Activated CD4-positive, CD25-positive, alpha-beta regulatory T cell (primary cell): ENCODE results near the gene CDH1.
A peak's percentile ranks its signal among the peaks of the same experiment; 100 is the strongest.

Experiments used
- DNase-seq, 4 experiments: peaks; one replicate each; lab custom pipeline; 2025; lab: John Stamatoyannopoulos, UW

CDH1 gene

GRCh38 chr16:68732042-68732680 is 4.9 kb upstream of the CDH1 start:
- no peak for DNase-seq

GRCh38 chr16:68732741-68733399 is 4.2 kb upstream of the CDH1 start:
- no peak for DNase-seq

GRCh38 chr16:68733570-68733969 is 3.5 kb upstream of the CDH1 start:
- DNase-seq = no peak

GRCh38 chr16:68734782-68735181 is 2.3 kb upstream of the CDH1 start:
- no peak for DNase-seq

- no peak for DNase-seq
Measured at GRCh38 chr16:68736561-68736960, 531 bp upstream of the CDH1 start.

GRCh38 chr16:68737730-68738629 is 888 bp downstream of the CDH1 start:
- no peak for DNase-seq

GRCh38 chr16:68739964-68740627 is 3.0 kb downstream of the CDH1 start:
- no peak for DNase-seq

GRCh38 chr16:68740628-68741346 is 3.7 kb downstream of the CDH1 start:
- no peak for DNase-seq

GRCh38 chr16:68743664-68744063 is 6.6 kb downstream of the CDH1 start:
- DNase-seq = no peak

- DNase-seq = no peak
Measured at GRCh38 chr16:68744744-68745280, 7.7 kb downstream of the CDH1 start.

- DNase-seq = no peak
Measured at GRCh38 chr16:68746951-68747350, 9.9 kb downstream of the CDH1 start.

- DNase-seq = no peak
Measured at GRCh38 chr16:68749432-68749831, 12.3 kb downstream of the CDH1 start.

- no peak for DNase-seq
Measured at GRCh38 chr16:68750193-68750695, 13.2 kb downstream of the CDH1 start.

- DNase-seq = no peak
Measured at GRCh38 chr16:68751160-68751559, 14.1 kb downstream of the CDH1 start.

GRCh38 chr16:68752602-68753001 is 15.5 kb downstream of the CDH1 start:
- DNase-seq = peak in 1 of 4 experiments; percentile 34

GRCh38 chr16:68754084-68754792 is 17.1 kb downstream of the CDH1 start:
- no peak for DNase-seq

GRCh38 chr16:68756239-68756915 is 19.3 kb downstream of the CDH1 start:
- DNase-seq = peak; percentile 18 to 35 (median 34)

GRCh38 chr16:68757625-68757935 is 20.5 kb downstream of the CDH1 start:
- DNase-seq = no peak

- DNase-seq = no peak
Measured at GRCh38 chr16:68759062-68759461, 22.0 kb downstream of the CDH1 start.

GRCh38 chr16:68760671-68761275 is 23.7 kb downstream of the CDH1 start:
- DNase-seq = peak in 2 of 4 experiments; percentile 26 to 39
